ENCODE results near the gene UBE2G2.

Gene UBE2G2

GRCh38 chr21:44729336-44730027, 72.1 kb downstream of the UBE2G2 start:
- DNase-seq (ENCODE audit: low read depth in 2 of 2) = no peak

GRCh38 chr21:44728716-44729115, 72.9 kb downstream of the UBE2G2 start:
- DNase-seq (ENCODE audit: low read depth in 2 of 2) = no peak

GRCh38 chr21:44727757-44728156, 73.9 kb downstream of the UBE2G2 start:
- DNase-seq (ENCODE audit: low read depth in 2 of 2) = no peak

- no peak for DNase-seq (ENCODE audit: low read depth in 2 of 2)
Observed at GRCh38 chr21:44727321-44727720, 74.3 kb downstream of the UBE2G2 start.

- DNase-seq (ENCODE audit: low read depth in 2 of 2) = no peak
Observed at GRCh38 chr21:44726826-44727225, 74.8 kb downstream of the UBE2G2 start.

GRCh38 chr21:44724926-44725325, 76.7 kb downstream of the UBE2G2 start:
- no peak for DNase-seq (ENCODE audit: low read depth in 2 of 2)

- no peak for DNase-seq (ENCODE audit: low read depth in 2 of 2)
Observed at GRCh38 chr21:44724196-44724595, 77.4 kb downstream of the UBE2G2 start.

- no peak for DNase-seq (ENCODE audit: low read depth in 2 of 2)
Observed at GRCh38 chr21:44723177-44724131, 78.2 kb downstream of the UBE2G2 start.

GRCh38 chr21:44722731-44723130, 78.9 kb downstream of the UBE2G2 start:
- no peak for DNase-seq (ENCODE audit: low read depth in 2 of 2)

GRCh38 chr21:44720170-44720569, 81.5 kb downstream of the UBE2G2 start:
- no peak for DNase-seq (ENCODE audit: low read depth in 2 of 2)
